CD14-positive monocyte (primary cell): Measurements from ENCODE around the gene DPY19L1. TPM values are rescaled to one million over a fixed set of nuclear protein-coding genes. Genes with fewer than 3 reads are reported as not detected.

ENCODE experiments used
- DNase-seq, 3 donors: peaks; one replicate each; pipeline ENCODE4 v3.0.0-alpha.2; 2011 to 2022
- H2AFZ ChIP-seq: 2 replicates; pipeline ENCODE4 v1.6.0; 2012; ENCODE audit warnings: mild to moderate bottlenecking, low read depth, low read length, inconsistent platforms; ENCODE audit not compliant: insufficient read depth, poor library complexity, severe bottlenecking
- H3K27ac ChIP-seq, 2 donors: 1 replicate in 1 of 2; 2 replicates in 1 of 2; pipeline ENCODE4 v1.5.1; 2012 to 2013; ENCODE audit warnings: low read length in 2 of 2, control low read depth in 1 of 2, inconsistent platforms in 1 of 2, low read depth in 1 of 2, mild to moderate bottlenecking in 1 of 2
- H3K27me3 ChIP-seq, 2 donors: one replicate each; pipeline versions ENCODE4 v1.6.0 to v1.6.1; 2011 to 2013; ENCODE audit warnings: low read length in 2 of 2; ENCODE audit not compliant: control insufficient read depth in 2 of 2, insufficient read depth in 2 of 2
- H3K36me3 ChIP-seq, 2 donors: replicated peaks in 1 of 2; 1 replicate in 1 of 2; 2 replicates in 1 of 2; pipeline versions ENCODE4 v1.5.1 to v1.6.1; 2012 to 2013; ENCODE audit warnings: low read length in 2 of 2, control low read depth in 1 of 2, inconsistent platforms in 1 of 2, mild to moderate bottlenecking in 1 of 2; ENCODE audit not compliant: insufficient read depth in 2 of 2, control insufficient read depth in 1 of 2
- H3K4me1 ChIP-seq, 2 donors: 1 replicate in 1 of 2; 2 replicates in 1 of 2; pipeline versions ENCODE4 v1.5.1 to v1.6.1; 2012 to 2013; ENCODE audit warnings: low read length in 2 of 2, control low read depth in 1 of 2, inconsistent platforms in 1 of 2, mild to moderate bottlenecking in 1 of 2, moderate library complexity in 1 of 2; ENCODE audit not compliant: insufficient read depth in 2 of 2, control insufficient read depth in 1 of 2
- H3K4me2 ChIP-seq: replicated peaks from 2 replicates; pipeline ENCODE3; 2012; ENCODE audit warnings: low read length, moderate library complexity, mild to moderate bottlenecking; ENCODE audit not compliant: poor library complexity, severe bottlenecking; ENCODE audit errors: extremely low read depth
- H3K4me3 ChIP-seq, 3 experiments: fragments of 200-600 bp in 1 of 3; sonication (generic) in 1 of 3; replicated peaks in 1 of 3; 1 replicate in 2 of 3; 2 replicates in 1 of 3; pipeline ENCODE4 v1.5.1; 2011 to 2013; ENCODE audit warnings: low read length in 3 of 3, mild to moderate bottlenecking in 3 of 3, control low read depth in 2 of 3, low read depth in 2 of 3, inconsistent platforms in 1 of 3, moderate library complexity in 1 of 3
- H3K79me2 ChIP-seq: 2 replicates; pipeline ENCODE4 v1.6.0; 2012; ENCODE audit warnings: mild to moderate bottlenecking, control low read depth, inconsistent platforms, low read length, moderate library complexity; ENCODE audit not compliant: insufficient read depth
- H3K9ac ChIP-seq: 2 replicates; pipeline ENCODE4 v1.6.0; 2017; ENCODE audit warnings: low read length, mild to moderate bottlenecking; ENCODE audit not compliant: insufficient read depth, poor library complexity, severe bottlenecking
- H3K9me3 ChIP-seq, 2 donors: replicated peaks in 1 of 2; 1 replicate in 1 of 2; 2 replicates in 1 of 2; pipeline versions ENCODE4 v1.5.1 to v1.6.1; 2012 to 2013; ENCODE audit warnings: low read length in 2 of 2, control low read depth in 1 of 2; ENCODE audit not compliant: control insufficient read depth in 1 of 2, insufficient read depth in 1 of 2
- H4K20me1 ChIP-seq: 2 replicates; pipeline ENCODE4 v1.6.0; 2012; ENCODE audit warnings: mild to moderate bottlenecking, low read length, control low read depth, moderate library complexity; ENCODE audit not compliant: insufficient read depth
- H3K27ac Mint-ChIP-seq, 7 donors: one replicate each; pipeline ENCODE4 v1.8.0; 2020; ENCODE audit warnings: mild to moderate bottlenecking in 7 of 7, mixed read lengths in 7 of 7, moderate library complexity in 6 of 7, inconsistent platforms in 2 of 7
- H3K27me3 Mint-ChIP-seq, 3 donors: one replicate each; pipeline ENCODE4 v1.8.0; 2021 to 2022; ENCODE audit warnings: low read depth in 3 of 3, mild to moderate bottlenecking in 3 of 3, mixed read lengths in 3 of 3, moderate library complexity in 3 of 3, inconsistent platforms in 1 of 3
- H3K36me3 Mint-ChIP-seq, 2 donors: one replicate each; pipeline ENCODE4 v1.8.0; 2020; ENCODE audit warnings: mixed read lengths in 2 of 2, inconsistent platforms in 1 of 2, mild to moderate bottlenecking in 1 of 2
- H3K4me1 Mint-ChIP-seq: one replicate; pipeline ENCODE4 v1.8.0; 2020; ENCODE audit warnings: mild to moderate bottlenecking, mixed read lengths
- H3K4me3 Mint-ChIP-seq, 2 donors: one replicate each; pipeline ENCODE4 v1.8.0; 2020; ENCODE audit warnings: mild to moderate bottlenecking in 2 of 2, mixed read lengths in 2 of 2, moderate library complexity in 1 of 2
- H3K9me3 Mint-ChIP-seq, 7 donors: one replicate each; pipeline ENCODE4 v1.8.0; 2020 to 2022; ENCODE audit warnings: mixed read lengths in 7 of 7, mild to moderate bottlenecking in 6 of 7, moderate library complexity in 6 of 7, inconsistent platforms in 2 of 7
- CTCF ChIP-seq: fragments of 200-600 bp; IDR thresholded peaks from one replicate; pipeline ENCODE4 v1.8.0; 2022; ENCODE audit warnings: antibody characterized with exemption, mild to moderate bottlenecking
- WGBS: methylation state at CpG from one replicate; pipeline ENCODE4 v1.1.5; 2013; ENCODE audit warnings: missing lambda C conversion rate; ENCODE audit not compliant: insufficient coverage; 5-methylcytosine and 5-hydroxymethylcytosine counted together
- intact Hi-C, 2 donors: fragments of 100-400 bp; cut with micrococcal nuclease; formaldehyde crosslinking; loops; one replicate each; pipeline versions ENCODE4 v1.15.0 to v1.15.1; 2023
- polyA plus RNA-seq, 3 donors: library from polyadenylated mRNA; depleted of rRNA in 1 of 3; unstranded in 2 of 3; stranded (reverse) in 1 of 3; fragments of 300-500 nt in 2 of 3; fragments of >200 nt in 1 of 3; fragmentation: Illumina TruSeq in 2 of 3; gene quantifications; 1 replicate in 2 of 3; 2 replicates in 1 of 3; pipeline ENCODE4 v1.2.3, GENCODE V29; 2012 to 2021

Gene DPY19L1
- polyA plus RNA-seq, 3 donors = 0.81 to 5.2 (median 3.9) TPM

DNA sequence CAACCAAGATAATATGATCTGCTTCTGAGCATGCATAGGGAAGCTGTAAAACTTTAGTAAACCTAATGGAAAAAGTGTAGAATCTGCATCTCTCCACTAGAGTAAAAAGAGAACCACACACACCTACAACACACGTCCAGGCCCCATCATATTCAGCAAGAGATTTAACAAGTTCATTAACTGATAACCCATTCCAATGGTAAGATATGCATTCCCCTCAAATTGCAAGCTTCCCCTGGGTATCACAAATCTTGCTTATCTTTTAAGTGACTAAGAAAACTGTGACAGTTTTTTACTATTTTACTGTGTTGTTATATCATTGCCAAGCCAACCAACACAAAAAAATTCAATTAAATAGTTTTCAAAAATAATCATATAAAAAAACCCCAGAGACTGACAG lies 8.0 kb downstream of the DPY19L1 start:
- no peaks in the 10 kb centered on the region for H3K36me3 ChIP-seq
- no peak overlapping the region for H2AFZ ChIP-seq
- no peak overlapping the region for H3K27ac Mint-ChIP-seq
- H3K4me3 ChIP-seq = no peak overlapping the region
- no peaks in the 10 kb centered on the region for H3K4me1 ChIP-seq
- H4K20me1 ChIP-seq = peaks cover 34% of the 10 kb centered on the region
- peaks cover 15% of the 10 kb centered on the region for H3K79me2 ChIP-seq
- H3K36me3 Mint-ChIP-seq = no peaks in the 10 kb centered on the region
- H3K27me3 Mint-ChIP-seq = no peaks in the 10 kb centered on the region
- no peaks in the 10 kb centered on the region for H3K9me3 ChIP-seq
- no peak overlapping the region for H3K27ac ChIP-seq
- H3K4me3 Mint-ChIP-seq = no peak overlapping the region
- WGBS = no CpG with 5 or more reads among the region's 1 CpG
- no peak for DNase-seq
- peaks cover 2% of the 10 kb centered on the region for H3K4me1 Mint-ChIP-seq
- no peak for TF ChIP-seq CTCF
- H3K27me3 ChIP-seq = no peaks in the 10 kb centered on the region
- H3K4me2 ChIP-seq = no peak overlapping the region
- H3K9me3 Mint-ChIP-seq = no peaks in the 10 kb centered on the region
- intact Hi-C loops = no loop called here
- H3K9ac ChIP-seq = no peak overlapping the region

- Histone ChIP-seq H3K9me3 (no peaks in the 10 kb centered on the region), H3K36me3 (no peaks in the 10 kb centered on the region), H3K4me2 (no peak overlapping the region), H2AFZ (no peak overlapping the region), H3K79me2 (peaks cover 11% of the 10 kb centered on the region), H4K20me1 (peaks cover 33% of the 10 kb centered on the region), H3K27me3 (no peaks in the 10 kb centered on the region), H3K4me3 (no peak overlapping the region), H3K27ac (no peak overlapping the region), H3K4me1 (no peaks in the 10 kb centered on the region), H3K9ac (no peak overlapping the region)
- Mint-ChIP-seq H3K4me3 (no peak overlapping the region), H3K4me1 (peaks cover 3% of the 10 kb centered on the region), H3K36me3 (no peaks in the 10 kb centered on the region), H3K9me3 (no peaks in the 10 kb centered on the region), H3K27ac (no peak overlapping the region), H3K27me3 (no peaks in the 10 kb centered on the region)
- intact Hi-C loops = no loop called here
- DNase-seq = no peak
- TF ChIP-seq CTCF = no peak
Measured at GRCh38 chr7:35026150-35026549, 11.1 kb downstream of the DPY19L1 start.
